ENCODE results near the gene SMIM41.

GRCh38 chr12:52076811-52077210 is 2.7 kb upstream of the SMIM41 start:
- TF ChIP-seq CTCF (IDR thresholded peaks at IDR 0.05) (no peak), CEBPB (IDR thresholded peaks at IDR 0.05) (no peak)
